GM18909 (cell line): ENCODE measurements around the gene TAS1R2.
"Not testable (repeated sequence)": the region's sequence is repeated elsewhere in the genome, so short reads cannot be mapped to it uniquely, and the experiment has no call there.

Source experiments
- ATAC-seq: cut with Tn5 transposase; IDR thresholded peaks from one replicate; pipeline ENCODE4 v1.9.1; 2021; ENCODE audit warnings: mild to moderate bottlenecking; ENCODE audit not compliant: unreplicated experiment, poor library complexity

TAS1R2 gene

GRCh38 chr1:18859560-18859959 lies at the start of gene TAS1R2:
Gene TAS1R2 (minus strand): TSS chr1:18859660. CDS start chr1:18859660, 0 bp downstream.
- no peak for ATAC-seq

DNA sequence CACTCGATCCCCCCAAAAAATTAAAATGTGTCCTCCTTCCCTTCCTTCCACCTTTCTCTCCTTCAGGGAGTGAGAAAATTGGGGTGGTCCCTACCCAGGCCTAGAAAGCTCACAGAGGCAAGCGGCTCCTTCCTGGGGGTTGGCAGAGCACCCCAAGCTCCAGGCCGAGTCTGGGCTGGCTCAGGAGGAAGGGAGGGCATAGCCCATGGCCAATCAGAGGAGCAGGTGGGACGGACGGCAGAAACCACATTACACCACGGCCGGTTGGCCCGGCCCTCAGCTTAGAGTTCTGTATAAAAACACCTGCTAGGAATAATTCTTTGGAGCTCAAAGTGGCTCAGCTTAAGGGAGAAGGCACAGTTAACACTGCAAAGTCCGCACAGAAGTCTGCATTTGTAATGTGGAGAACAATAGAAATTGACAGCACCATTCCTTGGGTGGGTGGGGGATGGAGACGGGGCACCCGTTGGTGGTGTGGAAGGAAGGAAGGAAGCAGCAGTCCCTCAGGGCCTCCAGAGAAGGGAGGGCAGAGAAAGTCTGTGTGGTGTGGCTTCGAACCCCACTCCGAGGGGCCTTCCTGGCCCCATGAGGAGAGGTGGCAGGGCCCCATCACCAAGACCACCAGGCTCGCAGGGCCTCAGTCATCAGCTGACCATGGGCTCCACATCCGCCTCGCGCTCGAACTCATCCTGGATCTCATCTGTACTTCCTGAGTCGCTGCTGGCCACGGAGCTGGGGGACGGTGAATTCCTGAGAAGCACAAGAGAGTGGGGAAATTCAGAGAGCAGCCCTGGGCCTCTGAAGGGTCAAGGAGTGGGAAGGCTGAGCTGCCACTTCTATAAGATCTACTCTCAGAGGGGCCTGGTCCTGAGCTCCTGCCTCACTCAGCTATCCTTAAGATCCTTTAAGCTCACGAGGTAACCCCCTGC lies 48.7 kb upstream of the TAS1R2 start:
- no peak for ATAC-seq

- ATAC-seq: no peak
Observed at GRCh38 chr1:18907021-18907916, 47.8 kb upstream of the TAS1R2 start.

- ATAC-seq: no peak
Observed at GRCh38 chr1:18903291-18903756, 43.9 kb upstream of the TAS1R2 start.

DNA sequence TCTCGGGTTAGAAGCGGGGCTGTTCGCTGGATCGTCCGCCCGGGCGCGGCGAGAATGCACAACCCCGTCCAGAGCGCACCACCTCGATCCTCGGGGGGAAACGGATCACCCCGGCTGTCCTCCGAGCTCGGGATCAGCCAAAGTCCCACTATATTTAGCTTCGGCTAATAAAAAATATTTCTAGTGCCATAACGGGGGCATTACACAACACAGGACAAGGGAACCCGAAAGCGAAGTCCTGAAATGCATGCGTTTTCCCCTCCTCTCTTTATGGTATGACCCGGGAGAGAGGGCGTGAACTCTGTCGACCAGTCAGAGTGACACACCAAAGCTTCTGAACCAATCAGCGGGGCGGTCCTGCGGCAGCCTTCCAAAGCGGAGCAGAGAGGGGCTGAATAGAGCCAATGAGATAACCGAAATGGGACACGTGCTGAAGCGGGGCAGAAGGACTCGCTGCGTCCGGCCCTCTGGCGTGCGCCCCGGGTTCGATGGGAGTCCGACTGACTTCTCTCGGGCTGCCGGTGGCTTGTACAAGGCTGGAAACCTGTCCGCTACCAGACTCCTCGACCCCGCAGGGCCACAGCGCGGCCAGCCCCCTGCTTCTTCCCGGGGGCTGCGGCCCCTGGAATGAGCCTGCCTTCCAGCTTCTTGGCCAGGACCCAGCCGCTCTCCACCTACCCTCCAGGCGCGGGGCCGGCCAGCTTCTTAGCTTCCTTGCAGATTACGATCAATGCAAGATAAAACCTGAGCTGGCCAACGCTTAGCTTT lies 43.2 kb upstream of the TAS1R2 start, which contains the start of gene ALDH4A1:
Gene ALDH4A1, minus strand, starts transcription at position 33 of the 768 bp plus-strand sequence. Its CDS starts 32 bp downstream, at position 1.
- peak; percentile 95 for ATAC-seq

DNA sequence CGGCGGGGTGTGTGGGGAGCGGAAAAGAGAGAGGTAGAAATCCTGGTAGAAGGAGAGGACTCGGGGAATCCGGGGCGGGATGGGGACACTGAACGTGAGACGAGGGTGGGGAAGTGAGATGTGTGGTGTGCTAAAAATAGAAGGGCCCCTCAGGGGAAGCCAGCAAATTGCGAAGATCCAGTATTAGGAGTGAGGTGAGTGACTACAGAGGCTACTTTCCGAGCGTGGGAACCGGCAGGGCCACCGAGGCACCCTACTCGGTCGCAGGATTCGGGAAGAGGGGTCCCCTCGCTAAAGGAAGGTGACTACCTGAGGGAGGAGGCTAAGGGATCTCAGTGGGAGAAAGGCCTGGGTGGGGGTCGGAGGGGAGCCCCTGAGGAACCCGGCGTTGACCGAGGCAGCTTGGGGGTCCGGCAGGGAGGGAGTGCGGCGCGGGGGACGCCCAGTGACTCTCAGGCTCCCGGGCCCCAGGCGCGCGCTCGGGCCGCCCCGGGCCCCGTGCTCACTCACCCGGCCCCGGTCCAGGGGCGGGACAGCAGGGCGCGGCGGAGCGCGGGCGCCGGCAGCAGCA lies 42.6 kb upstream of the TAS1R2 start:
- no peak for ATAC-seq

DNA sequence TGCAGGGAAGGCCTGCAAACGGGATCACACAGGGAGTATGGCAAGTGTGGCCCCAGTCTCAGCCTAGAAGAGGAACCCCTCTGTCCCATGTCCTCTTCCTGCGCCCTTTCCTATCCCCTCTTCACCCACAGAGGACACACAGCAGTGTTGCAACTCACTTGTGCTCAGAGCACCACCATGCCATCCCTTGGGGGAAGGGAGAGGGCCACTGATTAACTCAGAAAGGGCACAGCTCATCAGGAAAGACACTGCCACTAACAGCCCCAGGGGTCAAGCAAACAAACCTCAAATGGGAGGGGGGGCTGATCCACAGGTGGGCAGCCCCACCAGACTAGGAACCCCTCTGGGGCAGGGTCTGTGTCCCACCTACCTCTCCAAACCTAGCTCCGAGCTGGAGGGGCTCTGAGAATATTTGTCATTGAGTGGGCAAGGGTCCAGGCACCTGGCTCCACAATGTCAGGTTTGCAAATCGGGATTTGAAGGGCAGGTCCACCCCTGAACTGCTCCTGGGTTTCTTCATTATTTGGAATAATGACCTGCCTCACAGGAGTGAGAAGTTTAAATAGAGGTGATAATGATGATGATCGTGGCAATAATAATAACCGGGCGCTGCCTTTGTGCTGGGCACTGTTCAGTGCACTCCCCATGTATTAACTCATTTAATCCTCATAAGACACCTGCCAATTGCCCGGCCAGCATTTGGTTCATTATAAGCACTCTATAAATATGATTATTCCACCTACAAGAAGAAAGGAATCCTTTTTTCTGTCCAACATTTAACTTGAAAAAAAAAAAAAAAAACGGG lies 41.9 kb upstream of the TAS1R2 start:
- ATAC-seq: no peak

- ATAC-seq: no peak
Observed at GRCh38 chr1:18900303-18900841, 40.9 kb upstream of the TAS1R2 start.

DNA sequence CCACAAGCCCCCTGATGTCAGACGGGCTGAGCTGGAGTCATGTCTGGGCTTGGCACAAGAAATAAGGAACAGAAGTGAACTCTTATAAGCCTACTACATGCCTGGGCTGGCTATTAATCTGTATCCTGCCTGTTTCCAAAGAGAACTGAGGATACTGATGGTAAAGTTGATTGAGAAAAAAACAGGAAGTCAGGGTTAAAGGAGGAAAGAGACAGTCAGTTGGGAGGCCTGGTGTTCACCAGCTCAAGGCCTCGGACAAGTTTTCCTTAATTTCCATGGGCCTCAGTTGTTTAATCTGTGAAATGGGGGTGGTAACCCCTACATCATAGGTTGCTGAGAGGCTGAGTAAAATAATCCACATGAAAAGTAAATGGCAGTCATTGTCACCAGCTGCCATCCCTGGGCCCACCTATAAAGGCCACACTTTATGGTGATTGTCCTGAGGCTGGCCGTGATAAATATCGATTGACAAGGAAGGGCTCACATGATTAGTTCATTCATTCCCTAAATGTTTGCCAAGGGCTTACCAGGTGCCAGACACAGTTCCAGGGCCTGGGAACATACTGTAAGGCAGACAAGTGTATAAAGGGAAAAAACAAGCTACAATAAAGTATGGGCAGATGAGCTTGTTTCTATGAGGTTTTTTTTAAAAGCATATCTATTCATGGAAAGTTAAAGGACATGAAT lies 40.0 kb upstream of the TAS1R2 start:
- no peak for ATAC-seq

DNA sequence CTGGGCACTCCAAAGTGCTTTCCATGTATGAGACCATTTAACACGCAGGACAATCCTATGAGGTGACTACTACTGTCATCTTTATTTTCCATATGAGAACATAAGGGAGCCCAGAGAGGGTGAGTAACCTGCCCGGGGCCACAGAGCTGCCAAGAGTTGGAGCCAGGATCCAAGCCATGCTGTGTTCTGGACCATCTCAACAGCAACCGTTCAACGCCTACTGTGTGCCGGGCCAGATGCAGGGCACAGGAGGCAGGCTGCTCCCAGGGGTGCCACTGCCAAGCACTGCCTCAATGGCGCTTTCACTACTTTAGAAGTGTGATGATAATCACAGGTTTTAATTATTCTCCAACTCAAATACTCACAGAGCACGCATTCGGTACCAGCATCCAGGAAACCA lies 39.1 kb upstream of the TAS1R2 start:
- no peak for ATAC-seq

- no peak for ATAC-seq
Observed at GRCh38 chr1:18895317-18895716, 35.9 kb upstream of the TAS1R2 start.

DNA sequence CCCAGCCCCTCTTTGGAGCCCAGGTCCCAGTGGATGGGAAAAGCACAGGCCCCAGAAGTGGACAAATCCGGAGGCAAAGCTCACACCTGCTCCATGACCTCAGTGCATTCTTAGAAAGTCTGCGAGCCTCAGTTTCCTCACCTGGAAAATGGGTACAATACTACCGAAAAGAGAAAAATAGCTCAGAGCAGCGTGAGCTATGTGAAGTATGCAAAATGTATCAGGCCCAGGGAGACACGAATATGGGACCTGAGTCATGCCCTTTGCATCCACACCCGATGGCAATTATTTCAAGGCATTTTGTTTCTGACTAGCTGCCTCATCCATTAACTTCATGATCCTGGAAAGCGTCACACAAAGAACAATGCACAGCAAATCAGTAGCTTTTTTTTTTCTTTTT lies 33.7 kb upstream of the TAS1R2 start:
- no peak for ATAC-seq

GRCh38 chr1:18891858-18892257 lies 32.4 kb upstream of the TAS1R2 start:
- ATAC-seq: not testable (repeated sequence)

GRCh38 chr1:18891426-18891780 lies 31.9 kb upstream of the TAS1R2 start:
- no peak for ATAC-seq

- no peak for ATAC-seq
Observed at GRCh38 chr1:18890706-18891425, 31.4 kb upstream of the TAS1R2 start.

- ATAC-seq: no peak
Observed at GRCh38 chr1:18886003-18886335, 26.5 kb upstream of the TAS1R2 start.

DNA sequence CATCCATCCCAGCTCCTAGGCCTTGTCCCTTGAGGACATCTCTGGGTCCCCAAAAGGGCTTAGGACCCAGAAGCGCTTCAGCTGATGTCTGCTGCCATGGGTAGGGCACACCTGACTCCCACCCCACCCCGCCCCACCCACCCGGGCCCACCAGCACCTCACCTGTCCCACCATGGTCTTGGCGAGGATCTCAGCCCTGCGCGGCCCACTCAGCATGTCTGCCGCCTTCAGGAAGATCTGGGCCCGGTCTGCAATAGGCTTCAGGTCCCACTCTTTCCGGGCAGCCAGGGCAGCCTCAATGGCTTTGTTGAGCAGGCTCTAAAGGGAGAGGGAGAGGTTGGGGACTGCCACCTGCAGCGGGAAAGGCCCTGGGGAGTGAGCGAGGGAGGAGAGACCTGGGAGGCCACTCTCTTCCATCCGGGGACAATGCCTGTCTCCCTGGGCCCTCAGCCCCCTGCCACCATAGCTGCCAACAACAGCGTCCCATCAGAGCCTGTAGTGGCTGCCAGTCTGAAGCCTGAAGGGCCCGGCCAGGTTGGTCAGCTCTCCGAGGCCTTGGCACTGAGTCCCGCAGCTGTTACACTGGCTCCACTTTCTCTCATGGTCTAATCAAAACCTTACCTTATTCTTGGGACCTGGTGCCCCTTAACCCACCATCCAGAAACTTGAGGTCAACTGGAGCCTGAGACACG lies 26.0 kb upstream of the TAS1R2 start:
- ATAC-seq: no peak
